ENCODE measurements around the gene RMDN3.

Gene RMDN3

GRCh38 chr15:40754883-40755811, at the start of gene RMDN3:
RMDN3 (minus strand) TSS chr15:40755254; CDS start chr15:40754783, 471 bp downstream.
- Histone ChIP-seq H3K27ac (ENCODE audit: low read length) (peak within 1 kb of the TSS; percentile 79), H3K27me3 (ENCODE audit: low read depth, low read length) (no peaks in the 10 kb centered on the region), H3K36me3 (ENCODE audit: control insufficient read depth in 1 of 2, insufficient read depth in 2 of 2, low read length in 2 of 2) (peaks cover 19 to 21% of the 10 kb centered on the region in 2 donors), H3K9me3 (ENCODE audit: control insufficient read depth in 1 of 2, low read length in 2 of 2) (no peaks in the 10 kb centered on the region), H3K4me1 (ENCODE audit: control insufficient read depth in 1 of 2, insufficient read depth in 2 of 2, low read length in 2 of 2) (peaks cover 0 to 17% of the 10 kb centered on the region in 2 donors), H3K4me3 (ENCODE audit: low read depth in 1 of 2, low read length in 2 of 2) (peak within 1 kb of the TSS; percentile 80 to 98)

GRCh38 chr15:40803688-40804087, 48.6 kb upstream of the RMDN3 start:
- H3K27me3 ChIP-seq (ENCODE audit: low read depth, low read length) = no peaks in the 10 kb centered on the region
- H3K4me1 ChIP-seq (ENCODE audit: control insufficient read depth in 1 of 2, insufficient read depth in 2 of 2, low read length in 2 of 2) = peaks cover 0 to 15% of the 10 kb centered on the region in 2 donors

GRCh38 chr15:40803076-40803475, 48.0 kb upstream of the RMDN3 start:
- peaks cover 3 to 7% of the 10 kb centered on the region in 2 donors for H3K36me3 ChIP-seq (ENCODE audit: control insufficient read depth in 1 of 2, insufficient read depth in 2 of 2, low read length in 2 of 2)

More at GRCh38 chr15:40803688-40804087, 48.6 kb upstream of the RMDN3 start:
- Histone ChIP-seq H3K9me3 (ENCODE audit: control insufficient read depth in 1 of 2, low read length in 2 of 2) (no peaks in the 10 kb centered on the region), H3K27ac (ENCODE audit: low read length) (no peak overlapping the region), H3K4me3 (ENCODE audit: low read depth in 1 of 2, low read length in 2 of 2) (no peak overlapping the region), H3K36me3 (ENCODE audit: control insufficient read depth in 1 of 2, insufficient read depth in 2 of 2, low read length in 2 of 2) (peaks cover 3 to 7% of the 10 kb centered on the region in 2 donors)

GRCh38 chr15:40799523-40799922, 44.5 kb upstream of the RMDN3 start:
- Histone ChIP-seq H3K36me3 (ENCODE audit: control insufficient read depth in 1 of 2, insufficient read depth in 2 of 2, low read length in 2 of 2) (peaks cover 3 to 7% of the 10 kb centered on the region in 2 donors), H3K9me3 (ENCODE audit: control insufficient read depth in 1 of 2, low read length in 2 of 2) (no peaks in the 10 kb centered on the region), H3K27ac (ENCODE audit: low read length) (no peak overlapping the region), H3K4me3 (ENCODE audit: low read depth in 1 of 2, low read length in 2 of 2) (no peak overlapping the region), H3K27me3 (ENCODE audit: low read depth, low read length) (no peaks in the 10 kb centered on the region), H3K4me1 (ENCODE audit: control insufficient read depth in 1 of 2, insufficient read depth in 2 of 2, low read length in 2 of 2) (no peaks in the 10 kb centered on the region)

More at GRCh38 chr15:40803076-40803475, 48.0 kb upstream of the RMDN3 start:
- Histone ChIP-seq H3K4me3 (ENCODE audit: low read depth in 1 of 2, low read length in 2 of 2) (no peak overlapping the region), H3K4me1 (ENCODE audit: control insufficient read depth in 1 of 2, insufficient read depth in 2 of 2, low read length in 2 of 2) (peaks cover 0 to 9% of the 10 kb centered on the region in 2 donors), H3K27ac (ENCODE audit: low read length) (no peak overlapping the region), H3K9me3 (ENCODE audit: control insufficient read depth in 1 of 2, low read length in 2 of 2) (no peaks in the 10 kb centered on the region), H3K27me3 (ENCODE audit: low read depth, low read length) (no peaks in the 10 kb centered on the region)

- Histone ChIP-seq H3K4me1 (ENCODE audit: control insufficient read depth in 1 of 2, insufficient read depth in 2 of 2, low read length in 2 of 2) (no peaks in the 10 kb centered on the region), H3K4me3 (ENCODE audit: low read depth in 1 of 2, low read length in 2 of 2) (no peak overlapping the region), H3K27ac (ENCODE audit: low read length) (no peak overlapping the region), H3K36me3 (ENCODE audit: control insufficient read depth in 1 of 2, insufficient read depth in 2 of 2, low read length in 2 of 2) (peaks cover 3 to 11% of the 10 kb centered on the region in 2 donors), H3K9me3 (ENCODE audit: control insufficient read depth in 1 of 2, low read length in 2 of 2) (no peaks in the 10 kb centered on the region), H3K27me3 (ENCODE audit: low read depth, low read length) (no peaks in the 10 kb centered on the region)
Measured at GRCh38 chr15:40796512-40796911, 41.5 kb upstream of the RMDN3 start.

- Histone ChIP-seq H3K4me3 (ENCODE audit: low read depth in 1 of 2, low read length in 2 of 2) (no peak overlapping the region), H3K27ac (ENCODE audit: low read length) (no peak overlapping the region)
Measured at GRCh38 chr15:40796041-40796440, 41.0 kb upstream of the RMDN3 start.

GRCh38 chr15:40793216-40793989, 38.3 kb upstream of the RMDN3 start:
- Histone ChIP-seq H3K4me1 (ENCODE audit: control insufficient read depth in 1 of 2, insufficient read depth in 2 of 2, low read length in 2 of 2) (no peaks in the 10 kb centered on the region), H3K36me3 (ENCODE audit: control insufficient read depth in 1 of 2, insufficient read depth in 2 of 2, low read length in 2 of 2) (peaks cover 0 to 6% of the 10 kb centered on the region in 2 donors), H3K4me3 (ENCODE audit: low read depth in 1 of 2, low read length in 2 of 2) (no peak overlapping the region), H3K27me3 (ENCODE audit: low read depth, low read length) (no peaks in the 10 kb centered on the region), H3K9me3 (ENCODE audit: control insufficient read depth in 1 of 2, low read length in 2 of 2) (no peaks in the 10 kb centered on the region), H3K27ac (ENCODE audit: low read length) (peak overlapping the region; percentile 39)

More at GRCh38 chr15:40796041-40796440, 41.0 kb upstream of the RMDN3 start:
- Histone ChIP-seq H3K27me3 (ENCODE audit: low read depth, low read length) (no peaks in the 10 kb centered on the region), H3K4me1 (ENCODE audit: control insufficient read depth in 1 of 2, insufficient read depth in 2 of 2, low read length in 2 of 2) (no peaks in the 10 kb centered on the region), H3K9me3 (ENCODE audit: control insufficient read depth in 1 of 2, low read length in 2 of 2) (no peaks in the 10 kb centered on the region), H3K36me3 (ENCODE audit: control insufficient read depth in 1 of 2, insufficient read depth in 2 of 2, low read length in 2 of 2) (peaks cover 2 to 8% of the 10 kb centered on the region in 2 donors)

- H3K27ac ChIP-seq (ENCODE audit: low read length) = no peak overlapping the region
Measured at GRCh38 chr15:40792394-40792793, 37.3 kb upstream of the RMDN3 start.

GRCh38 chr15:40790718-40791117, 35.7 kb upstream of the RMDN3 start:
- H3K27me3 ChIP-seq (ENCODE audit: low read depth, low read length) = no peaks in the 10 kb centered on the region
- no peaks in the 10 kb centered on the region for H3K9me3 ChIP-seq (ENCODE audit: control insufficient read depth in 1 of 2, low read length in 2 of 2)
- no peak overlapping the region for H3K27ac ChIP-seq (ENCODE audit: low read length)
- H3K36me3 ChIP-seq (ENCODE audit: control insufficient read depth in 1 of 2, insufficient read depth in 2 of 2, low read length in 2 of 2) = peaks cover 0 to 6% of the 10 kb centered on the region in 2 donors
- peaks cover 6 to 10% of the 10 kb centered on the region in 2 donors for H3K4me1 ChIP-seq (ENCODE audit: control insufficient read depth in 1 of 2, insufficient read depth in 2 of 2, low read length in 2 of 2)
- no peak overlapping the region for H3K4me3 ChIP-seq (ENCODE audit: low read depth in 1 of 2, low read length in 2 of 2)

More at GRCh38 chr15:40792394-40792793, 37.3 kb upstream of the RMDN3 start:
- H3K27me3 ChIP-seq (ENCODE audit: low read depth, low read length) = no peaks in the 10 kb centered on the region
- no peak overlapping the region for H3K4me3 ChIP-seq (ENCODE audit: low read depth in 1 of 2, low read length in 2 of 2)
- H3K9me3 ChIP-seq (ENCODE audit: control insufficient read depth in 1 of 2, low read length in 2 of 2) = no peaks in the 10 kb centered on the region
- H3K4me1 ChIP-seq (ENCODE audit: control insufficient read depth in 1 of 2, insufficient read depth in 2 of 2, low read length in 2 of 2) = peaks cover 1 to 8% of the 10 kb centered on the region in 2 donors
- H3K36me3 ChIP-seq (ENCODE audit: control insufficient read depth in 1 of 2, insufficient read depth in 2 of 2, low read length in 2 of 2) = peaks cover 0 to 6% of the 10 kb centered on the region in 2 donors

- no peak overlapping the region for H3K4me3 ChIP-seq (ENCODE audit: low read depth in 1 of 2, low read length in 2 of 2)
- H3K36me3 ChIP-seq (ENCODE audit: control insufficient read depth in 1 of 2, insufficient read depth in 2 of 2, low read length in 2 of 2) = peaks cover 0 to 6% of the 10 kb centered on the region in 2 donors
- H3K9me3 ChIP-seq (ENCODE audit: control insufficient read depth in 1 of 2, low read length in 2 of 2) = no peaks in the 10 kb centered on the region
- no peaks in the 10 kb centered on the region for H3K27me3 ChIP-seq (ENCODE audit: low read depth, low read length)
- H3K4me1 ChIP-seq (ENCODE audit: control insufficient read depth in 1 of 2, insufficient read depth in 2 of 2, low read length in 2 of 2) = peaks cover 6 to 10% of the 10 kb centered on the region in 2 donors
- H3K27ac ChIP-seq (ENCODE audit: low read length) = no peak overlapping the region
Measured at GRCh38 chr15:40789999-40790398, 34.9 kb upstream of the RMDN3 start.

- Histone ChIP-seq H3K27ac (ENCODE audit: low read length) (no peak overlapping the region), H3K4me3 (ENCODE audit: low read depth in 1 of 2, low read length in 2 of 2) (no peak overlapping the region), H3K4me1 (ENCODE audit: control insufficient read depth in 1 of 2, insufficient read depth in 2 of 2, low read length in 2 of 2) (peaks cover 6 to 10% of the 10 kb centered on the region in 2 donors), H3K27me3 (ENCODE audit: low read depth, low read length) (no peaks in the 10 kb centered on the region), H3K9me3 (ENCODE audit: control insufficient read depth in 1 of 2, low read length in 2 of 2) (no peaks in the 10 kb centered on the region), H3K36me3 (ENCODE audit: control insufficient read depth in 1 of 2, insufficient read depth in 2 of 2, low read length in 2 of 2) (peaks cover 0 to 6% of the 10 kb centered on the region in 2 donors)
Measured at GRCh38 chr15:40789119-40789518, 34.1 kb upstream of the RMDN3 start.
